DND-41 (cell line): ENCODE results near the gene PIGQ.

Experiments used
- ATAC-seq: fragments of 200-7000 bp; cut with Tn5 transposase; 3 replicates; pipeline ENCODE4 v1.9.1; 2021; ENCODE audit warnings: low read depth; ENCODE audit not compliant: insufficient read depth
- DNase-seq: peaks from one replicate; pipeline ENCODE4 v3.0.0-alpha.2; 2020
- H2AFZ ChIP-seq: 2 replicates; pipeline ENCODE4 v1.6.0; 2012; ENCODE audit warnings: low read depth, low read length
- H3K27ac ChIP-seq: 2 replicates; pipeline ENCODE4 v1.5.1; 2012; ENCODE audit warnings: low read length, inconsistent platforms
- H3K27me3 ChIP-seq: fragments of 200-600 bp; sonication (generic); 2 replicates; pipeline ENCODE4 v1.6.0; 2012; ENCODE audit warnings: low read length, mild to moderate bottlenecking, inconsistent platforms; ENCODE audit not compliant: insufficient read depth, poor library complexity
- H3K36me3 ChIP-seq: 2 replicates; pipeline ENCODE4 v1.5.1; 2012; ENCODE audit warnings: low read length, inconsistent platforms; ENCODE audit not compliant: insufficient read depth
- H3K4me1 ChIP-seq: 2 replicates; pipeline ENCODE4 v1.5.1; 2012; ENCODE audit warnings: mild to moderate bottlenecking, low read length; ENCODE audit not compliant: insufficient read depth
- H3K4me2 ChIP-seq: 2 replicates; pipeline ENCODE4 v1.6.0; 2012; ENCODE audit warnings: mild to moderate bottlenecking, moderate library complexity, low read length, inconsistent platforms; ENCODE audit not compliant: insufficient read depth
- H3K4me3 ChIP-seq, 2 experiments: fragments of 200-600 bp in 1 of 2; shearing (Covaris generic) in 1 of 2; 2 replicates each; pipeline ENCODE4 v1.5.1; 2012 to 2016; ENCODE audit warnings: inconsistent platforms in 2 of 2, low read length in 2 of 2, mild to moderate bottlenecking in 2 of 2, low read depth in 1 of 2, moderate library complexity in 1 of 2
- H3K79me2 ChIP-seq: 2 replicates; pipeline ENCODE4 v1.6.0; 2012; ENCODE audit warnings: low read length, inconsistent platforms; ENCODE audit not compliant: insufficient read depth
- H3K9ac ChIP-seq: 2 replicates; pipeline ENCODE4 v1.6.0; 2012; ENCODE audit warnings: low read depth, mild to moderate bottlenecking, inconsistent platforms, low read length, moderate library complexity
- H3K9me3 ChIP-seq: 2 replicates; pipeline ENCODE4 v1.5.1; 2012; ENCODE audit warnings: low read length, moderate library complexity, mild to moderate bottlenecking, inconsistent platforms; ENCODE audit not compliant: insufficient read depth, severe bottlenecking
- H4K20me1 ChIP-seq: 2 replicates; pipeline ENCODE4 v1.6.0; 2012; ENCODE audit warnings: low read length; ENCODE audit not compliant: insufficient read depth
- EZH2 ChIP-seq: IDR thresholded peaks from 3 replicates; pipeline ENCODE4 v1.6.1; 2012; ENCODE audit warnings: borderline replicate concordance, low read depth, mild to moderate bottlenecking, moderate library complexity, low read length, inconsistent platforms; ENCODE audit not compliant: severe bottlenecking
- TF ChIP-seq, protein P1 (sequence below): IDR thresholded peaks from 2 replicates; pipeline ENCODE4 v1.5.1; 2012; ENCODE audit warnings: borderline replicate concordance, low read length, moderate library complexity, mild to moderate bottlenecking; ENCODE audit not compliant: poor library complexity, severe bottlenecking; ENCODE audit errors: extremely low read depth

Gene PIGQ

DNA sequence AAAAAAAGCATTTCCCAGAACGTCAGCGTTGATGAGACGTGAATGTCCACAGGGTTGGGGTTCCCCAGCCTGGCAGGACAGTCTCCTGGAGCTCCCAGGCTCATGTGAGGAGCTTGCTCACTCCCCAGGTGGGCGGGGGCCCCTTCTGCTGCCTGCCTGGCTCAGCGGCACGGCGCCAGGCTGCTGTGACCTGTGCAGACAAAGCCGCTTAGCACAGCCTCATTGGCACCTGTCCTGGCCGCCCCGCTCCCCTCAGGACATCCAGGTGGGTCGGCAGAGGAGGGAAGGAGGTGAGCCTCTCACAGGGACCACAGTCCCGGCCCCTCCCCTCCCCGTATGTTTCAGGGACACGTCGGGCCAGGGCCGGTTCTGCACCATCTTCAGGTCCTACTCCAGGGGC is 48.1 kb downstream of the PIGQ start:
- TF ChIP-seq, protein P1, sequence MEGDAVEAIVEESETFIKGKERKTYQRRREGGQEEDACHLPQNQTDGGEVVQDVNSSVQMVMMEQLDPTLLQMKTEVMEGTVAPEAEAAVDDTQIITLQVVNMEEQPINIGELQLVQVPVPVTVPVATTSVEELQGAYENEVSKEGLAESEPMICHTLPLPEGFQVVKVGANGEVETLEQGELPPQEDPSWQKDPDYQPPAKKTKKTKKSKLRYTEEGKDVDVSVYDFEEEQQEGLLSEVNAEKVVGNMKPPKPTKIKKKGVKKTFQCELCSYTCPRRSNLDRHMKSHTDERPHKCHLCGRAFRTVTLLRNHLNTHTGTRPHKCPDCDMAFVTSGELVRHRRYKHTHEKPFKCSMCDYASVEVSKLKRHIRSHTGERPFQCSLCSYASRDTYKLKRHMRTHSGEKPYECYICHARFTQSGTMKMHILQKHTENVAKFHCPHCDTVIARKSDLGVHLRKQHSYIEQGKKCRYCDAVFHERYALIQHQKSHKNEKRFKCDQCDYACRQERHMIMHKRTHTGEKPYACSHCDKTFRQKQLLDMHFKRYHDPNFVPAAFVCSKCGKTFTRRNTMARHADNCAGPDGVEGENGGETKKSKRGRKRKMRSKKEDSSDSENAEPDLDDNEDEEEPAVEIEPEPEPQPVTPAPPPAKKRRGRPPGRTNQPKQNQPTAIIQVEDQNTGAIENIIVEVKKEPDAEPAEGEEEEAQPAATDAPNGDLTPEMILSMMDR, result no peak
- no peak for TF ChIP-seq EZH2

GRCh38 chr16:619476-620100 is 49.8 kb downstream of the PIGQ start:
- no peak overlapping the region for H3K9ac ChIP-seq
- peaks cover 14% of the 10 kb centered on the region for H3K79me2 ChIP-seq
- TF ChIP-seq, protein P1, result no peak
- no peak for TF ChIP-seq EZH2
- no peak overlapping the region for H3K27ac ChIP-seq
- no peaks in the 10 kb centered on the region for H3K4me1 ChIP-seq
- H3K36me3 ChIP-seq, result no peaks in the 10 kb centered on the region
- DNase-seq (no peak), ATAC-seq (no peak)
- H3K4me2 ChIP-seq, result no peak overlapping the region
- H4K20me1 ChIP-seq, result peaks cover 34% of the 10 kb centered on the region
- no peaks in the 10 kb centered on the region for H3K9me3 ChIP-seq
- no peak overlapping the region for H2AFZ ChIP-seq
- H3K4me3 ChIP-seq, result no peak overlapping the region
- H3K27me3 ChIP-seq, result no peaks in the 10 kb centered on the region

More for the DNA sequence above, 48.1 kb downstream of the PIGQ start:
- H3K27me3 ChIP-seq, result no peaks in the 10 kb centered on the region
- ATAC-seq (no peak), DNase-seq (no peak)
- H4K20me1 ChIP-seq, result peaks cover 30% of the 10 kb centered on the region
- H3K9ac ChIP-seq, result no peak overlapping the region
- no peak overlapping the region for H2AFZ ChIP-seq
- no peaks in the 10 kb centered on the region for H3K36me3 ChIP-seq
- H3K79me2 ChIP-seq, result peaks cover 20% of the 10 kb centered on the region
- no peak overlapping the region for H3K4me2 ChIP-seq
- H3K4me1 ChIP-seq, result no peaks in the 10 kb centered on the region
- no peaks in the 10 kb centered on the region for H3K9me3 ChIP-seq
- no peak overlapping the region for H3K27ac ChIP-seq
- H3K4me3 ChIP-seq, result no peak overlapping the region

GRCh38 chr16:620700-621525 is 51.1 kb downstream of the PIGQ start:
- H3K4me1 ChIP-seq, result no peaks in the 10 kb centered on the region
- no peaks in the 10 kb centered on the region for H3K27me3 ChIP-seq
- no peaks in the 10 kb centered on the region for H3K9me3 ChIP-seq
- H2AFZ ChIP-seq, result no peak overlapping the region
- H3K27ac ChIP-seq, result no peak overlapping the region
- peaks cover 8% of the 10 kb centered on the region for H3K36me3 ChIP-seq
- H3K4me3 ChIP-seq, result no peak overlapping the region
- no peak overlapping the region for H3K4me2 ChIP-seq
- peaks cover 40% of the 10 kb centered on the region for H4K20me1 ChIP-seq
- no peak for ATAC-seq
- peaks cover 14% of the 10 kb centered on the region for H3K79me2 ChIP-seq
- no peak overlapping the region for H3K9ac ChIP-seq
- TF ChIP-seq EZH2, result no peak
- TF ChIP-seq, protein P1, result no peak
- DNase-seq, result no peak
